Effector CD8-positive, alpha-beta T cell (primary cell): ENCODE data around the gene PAPSS1.
A peak's percentile ranks its signal among the peaks of the same experiment; 100 is the strongest.
"Not testable (repeated sequence)": the region's sequence is repeated elsewhere in the genome, so short reads cannot be mapped to it uniquely, and the experiment has no call there.

Source experiments
- DNase-seq: peaks from one replicate; lab custom pipeline; 2025; lab: John Stamatoyannopoulos, UW

The PAPSS1 gene

DNA sequence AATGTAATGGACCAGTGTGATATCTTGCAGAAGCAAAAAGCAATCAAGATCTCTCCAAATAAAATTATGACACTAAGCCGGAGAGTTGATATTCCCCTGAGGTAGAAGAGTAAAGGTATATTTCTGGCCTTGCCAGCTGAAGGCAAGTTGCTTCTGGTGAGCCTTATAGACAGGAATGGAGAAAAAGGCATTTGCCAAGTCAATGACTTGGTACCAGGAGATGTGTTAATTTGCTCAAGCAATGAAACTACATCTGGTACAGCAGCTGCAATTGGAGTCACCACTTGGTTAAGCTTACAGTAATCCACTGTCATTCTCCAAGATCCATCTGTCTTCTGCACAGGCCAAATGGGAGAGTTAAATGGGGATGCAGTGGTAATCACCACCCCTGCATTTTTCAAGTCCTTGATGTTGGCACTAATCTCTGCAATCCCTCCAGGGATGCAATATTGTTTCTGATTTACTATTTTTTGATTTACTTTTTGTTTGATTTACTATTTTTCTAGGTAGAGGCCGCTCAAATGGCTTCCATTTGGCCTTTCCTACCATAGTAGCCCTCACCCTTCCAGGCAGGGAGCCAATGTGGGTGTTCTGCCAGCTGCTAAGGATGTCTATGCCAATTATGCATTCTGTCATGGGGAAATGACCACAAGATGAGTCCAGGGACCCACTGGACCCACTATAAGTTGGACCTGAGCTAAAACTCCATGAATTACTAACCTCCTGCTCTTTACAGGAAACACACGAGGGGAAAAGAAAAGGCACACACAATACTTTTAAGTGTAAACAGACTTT lies 6.3 kb upstream of the PAPSS1 start:
- DNase-seq = not testable (repeated sequence)

DNA sequence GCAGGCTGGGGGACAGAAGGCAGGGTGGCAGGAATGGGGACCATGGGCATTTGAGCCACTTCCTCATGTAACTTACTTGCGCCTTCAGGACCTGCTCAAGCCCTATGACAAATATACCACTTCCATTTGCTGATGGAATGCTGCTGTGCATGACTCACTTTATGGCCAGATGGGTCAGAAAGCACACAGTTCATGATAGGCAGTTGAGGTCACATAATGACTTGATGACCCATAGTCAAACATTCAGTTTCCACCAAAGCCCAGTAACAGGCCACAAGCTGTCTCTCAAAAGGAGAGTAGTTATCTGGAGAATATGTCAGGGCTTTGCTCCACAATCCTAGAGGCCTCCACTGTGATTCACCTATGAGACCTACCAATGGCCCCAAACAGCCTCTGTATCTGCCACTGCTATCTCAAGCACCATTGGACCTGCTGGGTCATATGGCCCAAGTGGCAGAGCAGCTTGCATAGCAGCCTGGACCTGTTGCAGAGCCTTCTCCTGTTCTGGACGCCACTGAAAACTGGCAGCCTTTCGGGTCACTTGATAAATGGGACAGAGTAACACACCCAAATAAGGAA lies 5.3 kb upstream of the PAPSS1 start:
- no peak for DNase-seq

DNA sequence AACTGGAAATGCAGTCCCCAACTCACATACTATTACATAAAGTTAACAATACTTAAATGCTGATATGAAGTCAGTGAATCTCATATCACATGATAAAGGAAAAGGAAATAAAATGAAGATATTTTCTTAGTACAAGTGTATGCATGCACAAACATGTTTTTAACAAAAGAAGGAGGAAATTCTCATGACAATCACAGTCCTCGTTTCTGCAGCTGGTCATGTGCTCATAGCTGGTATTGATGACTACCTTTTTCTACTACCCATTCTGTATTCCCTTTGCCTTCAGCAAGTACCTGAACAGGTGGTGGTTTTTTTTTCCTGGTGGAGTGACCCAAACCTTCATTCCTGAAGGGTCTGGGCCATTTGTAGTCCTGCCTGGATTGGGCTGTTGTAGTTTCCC lies 3.3 kb upstream of the PAPSS1 start:
- not testable (repeated sequence) for DNase-seq

DNA sequence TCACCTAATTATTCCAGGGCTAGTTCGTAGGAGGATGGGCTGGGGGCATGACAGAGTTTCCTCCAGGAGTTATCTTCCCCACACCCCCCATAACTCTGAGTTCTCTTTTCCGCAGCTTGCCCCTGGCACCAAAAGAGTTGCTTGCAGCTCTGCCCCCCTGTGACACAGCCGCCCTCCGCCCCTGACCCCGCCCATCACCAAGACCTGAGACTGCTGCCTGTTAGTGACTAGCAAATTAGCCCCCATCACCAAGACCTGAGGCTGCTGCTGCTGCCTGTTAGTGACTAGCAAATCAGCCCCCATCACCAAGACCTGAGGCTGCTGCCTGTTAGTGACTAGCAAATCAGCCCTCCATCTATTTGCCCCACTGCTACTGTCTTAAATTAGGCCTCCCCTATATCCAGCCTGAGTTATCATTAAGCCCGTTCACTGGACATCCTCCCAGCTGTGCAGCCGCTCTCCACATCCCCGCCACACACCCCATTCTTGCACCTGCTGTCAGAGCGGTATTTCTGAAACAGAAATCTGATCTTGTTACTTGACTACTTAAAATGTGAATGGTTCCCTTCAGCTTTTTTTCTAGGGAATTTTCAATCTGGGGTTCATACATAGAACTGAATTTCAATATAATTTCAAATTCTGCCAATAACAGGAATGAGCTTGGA lies 1.5 kb upstream of the PAPSS1 start:
- DNase-seq = peak; percentile 47

DNA sequence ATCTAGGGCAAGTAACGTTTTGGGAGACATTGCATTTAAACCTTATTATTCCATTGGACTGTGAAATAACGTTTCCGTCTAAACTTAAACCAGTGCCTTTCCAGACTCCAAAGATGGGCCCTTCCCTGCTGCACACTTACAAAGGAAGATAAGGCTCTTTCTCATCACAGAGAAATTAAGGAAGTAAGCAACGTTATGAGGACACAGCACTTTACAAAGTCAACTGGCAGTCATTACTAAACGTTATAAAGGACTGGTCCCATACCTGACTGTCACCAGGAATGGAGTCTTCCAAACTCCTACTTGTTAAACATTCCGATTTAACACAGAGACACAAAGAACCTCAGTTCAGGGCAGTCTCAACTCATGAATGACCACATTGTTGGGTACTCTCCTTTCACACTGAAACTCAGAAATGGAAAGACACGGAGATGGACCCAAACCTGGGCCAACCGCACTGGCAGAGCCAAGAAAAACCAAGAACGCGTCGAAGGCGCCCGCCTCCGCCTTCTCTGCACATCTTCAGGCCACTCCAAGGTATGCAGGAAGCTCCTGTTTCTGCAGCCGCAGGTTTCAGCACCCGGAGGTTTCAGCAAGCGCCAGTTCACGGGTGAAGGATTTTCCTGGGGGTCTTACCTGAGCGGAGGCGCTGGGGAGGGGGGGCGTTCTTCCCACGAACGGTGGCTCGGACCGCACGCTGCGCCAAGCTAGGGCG lies 670 bp downstream of the PAPSS1 start:
- peak; percentile 37 for DNase-seq

DNA sequence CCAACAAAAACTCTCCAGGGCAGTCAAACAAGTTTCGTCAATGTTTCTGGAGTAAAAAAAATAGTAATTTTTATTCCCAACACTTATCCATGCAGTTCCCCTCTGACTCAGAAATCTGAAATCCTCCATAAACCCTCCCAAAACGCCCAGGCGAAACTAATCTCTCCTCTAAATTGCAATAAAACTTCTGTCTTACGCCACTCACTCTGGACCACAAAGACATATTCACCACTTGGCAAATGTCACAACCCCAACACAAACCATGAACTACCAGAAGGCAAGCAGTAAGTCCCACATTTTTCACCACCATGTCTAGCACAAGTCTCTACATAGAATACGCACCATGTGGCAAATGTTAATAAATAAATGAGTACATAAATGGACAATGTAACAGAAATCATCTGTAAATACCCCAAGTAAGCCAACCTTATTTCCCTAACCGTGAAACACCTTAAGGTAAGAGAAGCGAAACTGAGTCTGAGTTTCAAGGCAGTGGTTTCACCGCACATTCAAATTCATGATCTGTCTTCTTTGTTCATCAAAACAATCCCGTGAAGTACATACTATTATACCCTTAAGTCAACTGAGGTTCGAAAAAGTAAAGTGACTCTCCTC lies 1.6 kb downstream of the PAPSS1 start:
- no peak for DNase-seq

DNA sequence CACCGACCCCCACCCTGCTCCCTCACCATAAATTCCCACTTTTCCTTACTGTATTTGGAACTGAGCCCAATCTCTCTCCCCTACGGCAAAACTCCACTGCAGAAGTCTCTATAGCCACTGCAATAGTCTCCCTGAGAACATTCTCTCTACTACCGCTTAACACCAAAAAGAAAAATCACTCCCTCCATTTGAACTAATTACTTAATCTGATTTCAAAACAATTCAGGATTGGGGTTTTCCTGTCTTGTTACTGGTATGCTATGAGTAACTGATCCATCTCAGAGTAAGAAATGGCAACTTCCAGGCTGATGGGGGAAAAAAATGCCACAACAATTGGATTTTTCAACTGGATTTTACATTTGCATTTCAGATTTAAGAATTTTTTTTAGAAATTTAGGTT lies 5.8 kb downstream of the PAPSS1 start:
- DNase-seq = no peak

DNA sequence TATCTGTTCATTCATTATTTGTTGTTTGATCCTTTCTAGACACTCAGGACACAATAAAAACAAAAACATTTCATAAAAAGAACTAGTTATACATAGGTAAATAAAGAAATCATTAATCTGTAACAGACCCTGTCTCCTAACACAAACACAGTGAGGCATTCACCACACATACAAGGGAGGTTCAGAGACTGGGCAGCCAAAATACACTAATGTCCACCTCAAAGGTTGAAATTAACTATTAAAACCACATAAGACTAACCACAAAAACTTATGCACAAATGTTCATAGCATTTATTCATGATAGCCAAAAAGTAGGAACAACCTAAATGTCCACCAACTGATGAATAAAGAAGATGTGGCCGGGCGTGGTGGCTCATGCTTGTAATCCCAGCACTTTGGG lies 7.8 kb downstream of the PAPSS1 start:
- DNase-seq = no peak

DNA sequence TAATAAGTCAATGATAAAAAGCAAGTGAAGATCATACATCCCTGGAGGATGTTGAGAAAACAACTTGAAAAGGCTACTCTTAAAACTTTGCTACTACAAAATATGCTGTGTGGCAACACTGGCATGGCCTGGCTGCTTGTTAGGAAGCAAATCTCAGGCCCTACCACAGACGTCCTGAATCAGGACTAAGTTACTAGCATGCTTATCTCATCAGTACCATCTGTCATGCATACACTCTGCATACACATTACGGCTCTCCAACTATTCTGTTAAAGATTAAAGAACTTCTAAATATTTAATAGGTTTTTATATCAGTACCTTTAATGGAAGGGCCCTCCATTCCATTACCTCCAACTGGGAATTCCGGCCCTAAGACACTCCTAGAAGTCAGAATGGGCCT lies 8.2 kb downstream of the PAPSS1 start:
- no peak for DNase-seq

DNA sequence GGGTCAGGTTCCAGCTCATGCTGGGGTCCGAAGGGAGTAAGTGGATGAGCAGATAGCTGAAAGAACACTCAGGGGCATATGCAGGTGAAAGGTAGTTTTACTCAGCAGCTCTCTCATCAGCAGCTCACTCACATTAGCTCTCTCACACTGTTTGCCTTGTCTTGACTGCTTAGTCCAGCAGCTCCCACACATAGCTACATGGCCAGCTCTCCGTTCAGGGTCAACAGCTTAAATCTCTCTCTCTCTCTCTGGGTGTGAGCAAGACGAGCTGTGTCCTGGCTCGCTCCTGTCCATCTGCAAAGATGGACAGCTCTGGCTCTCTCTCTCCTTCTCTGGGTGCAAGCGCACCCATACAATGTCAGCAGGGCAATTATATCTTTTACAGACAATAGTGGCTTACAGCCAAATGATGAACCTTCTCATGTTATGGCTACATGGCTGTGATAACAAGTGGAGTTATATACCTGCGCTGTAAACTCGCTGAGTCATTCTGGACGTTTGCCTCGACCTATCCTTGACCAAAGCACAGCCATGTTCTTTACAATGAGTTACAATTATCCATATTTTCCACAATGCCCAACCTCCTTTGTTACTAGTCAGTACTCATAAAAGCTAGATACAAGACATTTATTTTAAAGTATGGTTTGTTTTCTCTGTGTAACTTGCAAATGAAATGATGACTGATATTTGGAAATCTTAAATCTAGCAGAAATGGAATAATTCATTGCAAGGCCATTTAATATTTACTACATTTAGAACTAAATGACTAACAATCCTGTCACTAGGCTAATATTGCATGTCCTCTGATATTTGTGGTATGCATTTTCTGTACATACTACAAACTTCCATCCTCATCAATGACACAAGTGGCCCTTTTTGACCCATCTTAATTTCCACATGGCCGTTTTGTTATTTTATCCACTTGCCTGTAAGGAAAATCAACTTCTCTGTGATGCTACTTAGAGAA lies 9.3 kb downstream of the PAPSS1 start:
- no peak for DNase-seq

DNA sequence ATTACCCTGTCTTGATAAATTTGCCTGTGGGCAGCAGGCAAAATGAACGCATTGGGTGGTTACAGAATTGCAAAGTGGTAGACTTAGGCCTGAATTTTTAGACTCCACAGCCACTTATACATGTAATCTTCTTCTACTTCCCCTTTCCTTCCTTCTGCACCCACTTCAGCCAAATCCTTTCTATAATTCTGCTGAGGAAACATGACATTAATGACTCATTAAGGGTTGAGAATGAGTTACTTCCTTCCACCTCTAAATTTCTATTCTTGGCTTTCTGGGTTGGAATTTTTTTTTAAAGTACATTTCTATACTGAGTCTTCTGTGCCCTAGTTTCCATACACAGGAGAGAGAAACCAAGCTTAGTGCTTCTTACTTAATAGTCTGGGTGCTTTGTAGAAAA lies 10.1 kb downstream of the PAPSS1 start:
- no peak for DNase-seq

DNA sequence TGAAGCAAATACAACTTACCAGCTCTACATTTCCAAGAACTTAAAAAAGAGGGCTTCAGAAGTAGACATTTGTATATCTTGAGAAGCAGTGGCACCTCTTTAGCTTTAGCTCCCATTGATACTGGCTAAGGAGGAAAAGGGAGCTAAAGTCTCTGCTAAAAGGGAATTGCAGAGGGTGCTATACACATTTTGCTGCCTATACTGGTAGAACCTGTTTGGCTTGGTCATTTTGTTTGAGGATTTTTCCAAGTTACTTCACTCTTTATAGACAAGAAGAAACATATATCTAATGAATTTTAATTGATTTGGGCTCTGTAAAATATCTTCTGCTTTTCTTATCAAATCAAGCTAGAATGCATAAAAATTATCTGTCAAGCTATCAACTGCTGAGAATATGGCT lies 11.8 kb downstream of the PAPSS1 start:
- no peak for DNase-seq

DNA sequence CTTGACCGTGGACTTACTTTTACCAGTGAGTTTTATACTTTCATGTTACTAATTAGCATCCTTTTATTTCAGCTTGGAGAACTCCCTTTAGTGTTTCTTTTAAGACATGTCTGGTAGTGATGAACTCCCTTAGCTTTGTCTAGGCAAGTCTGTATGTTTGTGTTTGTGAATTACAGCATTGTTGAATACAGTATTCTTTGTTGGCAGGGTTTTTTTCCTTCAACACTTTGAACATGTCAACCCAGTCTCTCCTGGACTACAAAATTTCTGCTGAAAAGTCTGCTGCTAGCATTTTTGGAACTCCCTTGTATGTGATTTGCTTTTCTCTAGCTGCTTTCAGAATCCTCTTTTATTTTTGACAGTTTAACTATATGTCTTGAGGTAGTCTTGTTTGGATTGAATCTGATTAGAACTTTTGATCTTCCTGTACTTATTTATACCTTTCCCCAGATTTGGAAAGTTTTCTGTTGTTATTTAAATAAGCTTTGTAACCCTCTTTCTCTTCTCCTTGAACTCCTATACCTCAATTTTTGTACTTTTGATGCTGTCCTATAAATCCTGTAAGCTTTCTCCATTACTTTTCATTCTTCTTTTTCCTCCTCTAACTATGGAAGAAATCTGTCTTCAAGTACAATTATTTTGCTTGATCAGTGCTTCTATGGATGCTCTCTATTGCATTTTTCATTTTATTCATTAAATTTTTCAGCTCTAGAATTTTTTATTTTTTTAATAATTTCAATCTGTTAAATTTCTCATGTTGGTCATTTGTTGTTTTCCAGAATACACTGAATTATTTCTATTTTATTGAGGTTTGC lies 14.1 kb downstream of the PAPSS1 start:
- no peak for DNase-seq

DNA sequence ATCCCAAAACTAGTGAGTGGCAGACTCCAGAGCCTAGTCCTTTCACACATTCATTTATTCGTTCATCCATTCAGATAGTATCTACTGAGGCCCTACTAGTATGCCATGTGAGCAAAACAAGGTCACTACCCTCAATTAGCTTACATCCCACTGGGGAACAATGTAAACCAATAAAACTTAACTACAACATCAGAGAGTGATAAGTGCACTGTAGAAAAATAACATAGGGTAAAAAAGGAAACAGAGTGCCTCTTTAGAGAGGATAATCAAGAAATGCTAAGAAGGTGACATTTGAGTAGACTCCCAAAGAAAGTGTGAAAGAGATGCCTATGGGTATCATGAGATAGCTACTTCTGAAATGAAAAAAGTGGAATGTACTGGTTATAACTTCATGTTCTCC lies 18.5 kb downstream of the PAPSS1 start:
- DNase-seq = no peak

DNA sequence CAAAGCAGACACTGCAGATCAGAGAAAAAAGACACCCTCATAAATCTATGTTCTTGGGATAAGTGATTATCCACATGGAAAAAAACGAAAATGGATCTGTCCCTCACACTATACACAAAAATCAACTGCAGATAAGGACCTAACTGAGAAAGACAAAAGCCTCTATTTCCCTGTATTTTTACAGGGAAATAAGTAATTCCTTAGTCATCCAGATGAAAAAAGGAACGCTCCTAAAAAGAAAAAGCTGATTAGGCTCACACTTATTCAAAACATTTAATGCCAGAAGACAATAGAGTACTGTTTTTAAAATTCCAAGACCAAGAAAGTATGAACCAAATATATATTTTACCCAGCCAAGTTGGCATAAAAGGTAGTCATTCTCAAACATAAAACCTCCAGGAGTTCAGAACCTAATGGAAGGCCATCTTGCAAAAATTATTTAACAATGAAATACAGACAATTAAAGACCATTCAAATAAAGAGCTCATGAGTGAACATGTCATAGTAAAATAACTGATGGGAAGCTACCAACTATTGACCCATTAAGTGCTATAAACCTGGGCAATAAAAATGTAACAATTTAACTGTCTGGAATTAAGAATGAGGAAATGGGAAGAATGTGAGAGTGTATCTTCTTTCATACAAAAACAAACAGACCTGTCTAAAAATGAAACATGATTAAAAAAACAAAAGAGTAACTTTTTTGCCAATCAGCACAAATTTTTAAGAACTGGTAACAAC lies 20.4 kb downstream of the PAPSS1 start:
- DNase-seq = no peak

DNA sequence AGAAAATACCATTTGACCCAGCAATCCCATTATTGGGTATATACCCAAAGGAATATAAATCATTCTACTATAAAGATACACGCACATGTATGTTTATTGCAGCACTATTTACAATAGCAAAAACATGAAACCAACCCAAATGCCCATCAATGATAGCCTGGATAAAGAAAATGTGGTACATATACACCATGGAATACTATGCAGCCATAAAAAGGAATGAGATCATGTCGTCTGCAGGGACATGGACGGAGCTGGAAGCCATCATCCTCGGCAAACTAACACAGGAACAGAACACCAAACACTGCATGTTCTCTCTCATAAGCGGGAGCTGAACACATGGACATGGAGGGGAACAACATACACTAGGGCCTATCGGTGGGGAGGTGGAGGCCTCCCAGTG lies 23.8 kb downstream of the PAPSS1 start:
- DNase-seq = not testable (repeated sequence)

DNA sequence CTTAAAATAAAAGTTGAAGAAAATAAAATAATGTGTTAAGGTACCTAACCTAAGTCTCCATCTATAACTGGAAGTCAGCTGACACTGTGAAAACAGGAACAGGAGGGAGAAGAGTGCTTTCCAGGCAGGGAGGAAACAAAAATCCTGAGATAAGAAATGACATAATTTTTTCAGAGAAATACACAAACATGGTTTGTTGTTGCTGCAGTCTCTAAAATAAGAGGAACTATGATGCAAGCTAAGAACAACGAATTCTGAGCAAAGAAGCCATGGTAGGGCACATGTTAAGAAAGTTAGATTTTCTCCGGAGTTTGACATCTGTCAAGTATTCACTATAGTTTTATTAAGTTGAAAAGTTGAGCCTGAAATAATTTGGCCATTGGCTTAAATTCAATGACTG lies 26.9 kb downstream of the PAPSS1 start:
- DNase-seq = no peak

DNA sequence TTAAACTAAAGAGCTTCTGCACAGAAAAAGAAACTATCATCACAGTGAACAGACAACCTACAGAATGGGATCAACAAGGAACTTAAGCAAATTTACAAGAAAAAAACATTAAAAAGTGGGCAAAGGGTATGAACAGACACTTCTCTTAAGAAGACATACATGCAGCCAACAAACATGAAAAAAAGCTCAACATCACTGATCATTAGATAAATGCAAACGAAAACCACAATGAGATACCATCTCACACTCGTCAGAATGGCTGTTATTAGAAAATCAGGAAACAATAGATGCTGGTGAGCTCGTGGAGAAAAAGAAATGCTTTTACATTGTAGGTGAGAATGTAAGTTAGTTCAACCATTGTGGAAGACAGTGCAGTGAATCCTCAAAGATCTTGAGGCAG lies 27.8 kb downstream of the PAPSS1 start:
- no peak for DNase-seq

DNA sequence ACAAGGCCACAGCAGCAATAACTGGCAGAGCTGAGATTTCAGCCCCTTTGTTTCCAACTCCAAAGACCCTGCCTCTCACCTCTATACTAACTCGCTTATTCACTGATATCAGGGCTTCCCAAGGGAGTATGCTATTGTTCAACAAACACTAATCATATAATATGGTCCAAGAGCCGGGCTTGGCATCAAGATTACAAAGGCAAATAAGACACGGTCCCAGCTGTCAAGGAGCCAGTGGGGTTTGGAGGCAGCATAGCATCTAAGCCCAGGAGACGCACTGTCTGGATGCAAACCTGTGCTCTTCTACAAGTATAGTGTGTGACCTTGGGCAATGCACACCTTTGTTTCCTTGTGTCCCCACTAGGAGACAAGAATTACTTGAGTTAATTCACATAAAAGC lies 28.7 kb downstream of the PAPSS1 start:
- DNase-seq = no peak
